Ishikawa (cell line): ENCODE data around the gene CPPED1.

Experiments
- CEBPB ChIP-seq: IDR thresholded peaks from 2 replicates; pipeline ENCODE4 v1.6.1; 2012
- CREB1 ChIP-seq: IDR thresholded peaks from 2 replicates; pipeline ENCODE4 v1.6.1; 2012; ENCODE audit warnings: low read depth
- EGR1 ChIP-seq: IDR thresholded peaks from 2 replicates; pipeline ENCODE4 v1.6.1; 2012
- EP300 ChIP-seq: IDR thresholded peaks from 2 replicates; pipeline ENCODE4 v1.6.1; 2012; ENCODE audit warnings: borderline replicate concordance
- FOXM1 ChIP-seq: IDR thresholded peaks from 2 replicates; pipeline ENCODE4 v1.6.1; 2012; ENCODE audit warnings: low read depth, borderline replicate concordance
- MAX ChIP-seq: IDR thresholded peaks from 2 replicates; pipeline ENCODE4 v1.6.1; 2012
- NFIC ChIP-seq: IDR thresholded peaks from 2 replicates; pipeline ENCODE4 v1.6.1; 2012
- RAD21 ChIP-seq: IDR thresholded peaks from 2 replicates; pipeline ENCODE4 v1.6.1; 2012; ENCODE audit warnings: low read depth
- REST ChIP-seq: IDR thresholded peaks from 2 replicates; pipeline ENCODE4 v1.6.1; 2012; ENCODE audit warnings: low read depth, mild to moderate bottlenecking
- TAF1 ChIP-seq: IDR thresholded peaks from 2 replicates; pipeline ENCODE4 v1.6.1; 2012; ENCODE audit warnings: low read depth, mild to moderate bottlenecking
- TCF12 ChIP-seq: IDR thresholded peaks from 2 replicates; pipeline ENCODE4 v1.6.1; 2012; ENCODE audit warnings: low read depth
- TEAD4 ChIP-seq: IDR thresholded peaks from 2 replicates; pipeline ENCODE4 v1.6.1; 2012
- USF1 ChIP-seq: IDR thresholded peaks from 2 replicates; pipeline ENCODE4 v1.6.1; 2012
- YY1 ChIP-seq: IDR thresholded peaks from 2 replicates; pipeline ENCODE4 v1.6.1; 2012; ENCODE audit warnings: low read depth
- ZBTB7A ChIP-seq: IDR thresholded peaks from 2 replicates; pipeline ENCODE4 v1.6.1; 2012; ENCODE audit warnings: low read depth

The CPPED1 gene

GRCh38 chr16:12695454-12695853 lies 108.2 kb downstream of the CPPED1 start:
- no peak for TF ChIP-seq MAX
- no peak for TF ChIP-seq TEAD4
- no peak for TF ChIP-seq RAD21
- TF ChIP-seq CREB1, result no peak
- no peak for TF ChIP-seq YY1
- TF ChIP-seq NFIC, result no peak
- no peak for TF ChIP-seq USF1
- no peak for TF ChIP-seq FOXM1
- TF ChIP-seq ZBTB7A, result no peak
- TF ChIP-seq EP300, result no peak
- no peak for TF ChIP-seq TCF12
- no peak for TF ChIP-seq CEBPB
- TF ChIP-seq EGR1, result no peak
- no peak for TF ChIP-seq TAF1
- TF ChIP-seq REST, result no peak

- TF ChIP-seq ZBTB7A (no peak), EGR1 (no peak), TCF12 (no peak), TAF1 (no peak), CEBPB (no peak), NFIC (no peak), EP300 (no peak), YY1 (no peak), REST (no peak), RAD21 (no peak), USF1 (no peak), MAX (no peak), TEAD4 (no peak), FOXM1 (no peak), CREB1 (no peak)
Measured at GRCh38 chr16:12690024-12690423, 113.7 kb downstream of the CPPED1 start.

GRCh38 chr16:12688951-12689850 lies 114.5 kb downstream of the CPPED1 start:
- TF ChIP-seq CREB1 (no peak), EP300 (no peak), MAX (no peak), NFIC (no peak), ZBTB7A (no peak), USF1 (no peak), RAD21 (no peak), TEAD4 (no peak), FOXM1 (no peak), TCF12 (no peak), EGR1 (no peak)

GRCh38 chr16:12685806-12686205 lies 117.9 kb downstream of the CPPED1 start:
- no peak for TF ChIP-seq EGR1
- TF ChIP-seq RAD21, result no peak
- TF ChIP-seq ZBTB7A, result no peak
- no peak for TF ChIP-seq CREB1
- no peak for TF ChIP-seq EP300
- no peak for TF ChIP-seq TCF12
- TF ChIP-seq YY1, result no peak
- no peak for TF ChIP-seq MAX
